HG03135 (cell line): Measurements from ENCODE around the gene ANO10.

Source experiments
- ATAC-seq: cut with Tn5 transposase; IDR thresholded peaks from one replicate; pipeline ENCODE4 v1.9.1; 2021; ENCODE audit warnings: mild to moderate bottlenecking, moderate library complexity; ENCODE audit not compliant: unreplicated experiment

Gene ANO10

DNA sequence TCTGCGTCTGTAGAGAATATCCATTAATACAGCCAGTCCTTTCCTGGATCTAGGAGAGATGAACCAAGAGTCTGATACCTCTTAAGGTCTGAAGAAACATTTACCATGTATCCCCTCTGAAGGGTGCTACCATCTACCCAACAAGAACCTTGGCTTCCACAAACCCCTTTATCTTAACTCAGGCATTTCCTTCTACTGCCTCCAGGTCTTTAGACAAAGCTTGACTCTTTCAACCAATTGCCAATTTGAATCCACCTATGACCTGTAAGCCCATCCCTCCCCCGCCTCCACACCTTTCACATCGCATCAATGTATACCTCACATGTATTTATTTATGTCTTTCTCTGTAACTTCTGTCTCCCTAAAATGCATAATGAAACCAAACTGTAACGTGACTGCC, 196.0 kb downstream of the ANO10 start:
- no peak for ATAC-seq

GRCh38 chr3:43423639-43424038, 198.2 kb downstream of the ANO10 start:
- no peak for ATAC-seq

- no peak for ATAC-seq
Observed at GRCh38 chr3:43423142-43423541, 198.7 kb downstream of the ANO10 start.

GRCh38 chr3:43418601-43419272, 203.1 kb downstream of the ANO10 start:
- ATAC-seq = no peak

DNA sequence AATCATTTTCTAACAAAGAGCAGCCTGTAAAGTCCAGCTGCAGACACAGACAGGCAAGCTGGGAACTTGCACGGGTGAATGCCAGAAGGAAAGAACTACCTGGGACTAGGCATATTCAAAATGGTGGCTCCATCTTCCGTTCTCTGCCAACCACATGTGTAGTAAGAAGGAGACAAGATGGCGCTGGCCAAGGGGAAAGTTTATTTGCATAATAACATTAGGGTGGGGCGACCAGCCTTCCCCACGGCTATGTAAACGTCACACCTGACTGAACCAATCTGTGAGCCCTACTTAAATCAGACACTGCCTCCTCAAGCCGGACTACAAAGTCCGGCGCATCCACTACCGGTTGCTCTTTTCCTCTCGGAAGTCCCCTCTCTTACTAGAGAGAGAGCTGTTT, 204.7 kb downstream of the ANO10 start:
- ATAC-seq = no peak

GRCh38 chr3:43415088-43415487, 206.7 kb downstream of the ANO10 start:
- ATAC-seq = no peak

- ATAC-seq = no peak
Observed at GRCh38 chr3:43413676-43414368, 208.0 kb downstream of the ANO10 start.

DNA sequence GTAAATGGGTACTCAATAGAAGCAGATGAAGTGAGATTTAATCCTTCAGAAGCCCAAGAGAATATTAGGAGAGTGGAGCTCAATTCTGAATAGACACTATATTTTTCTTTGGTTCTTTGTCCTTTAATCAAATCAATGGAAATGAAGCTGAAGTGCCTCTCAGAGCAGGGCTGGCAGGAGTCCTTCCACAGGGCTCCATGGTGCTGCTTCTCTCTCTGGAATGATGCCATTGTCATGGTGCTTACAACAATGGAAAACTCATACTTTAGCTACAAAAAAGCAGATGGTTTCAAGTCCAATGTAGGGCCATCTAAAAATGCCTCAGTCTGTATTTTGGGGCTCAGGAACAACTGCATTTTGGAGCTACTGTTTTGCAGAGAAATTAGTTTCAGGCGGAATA, 210.4 kb downstream of the ANO10 start:
- ATAC-seq = no peak

DNA sequence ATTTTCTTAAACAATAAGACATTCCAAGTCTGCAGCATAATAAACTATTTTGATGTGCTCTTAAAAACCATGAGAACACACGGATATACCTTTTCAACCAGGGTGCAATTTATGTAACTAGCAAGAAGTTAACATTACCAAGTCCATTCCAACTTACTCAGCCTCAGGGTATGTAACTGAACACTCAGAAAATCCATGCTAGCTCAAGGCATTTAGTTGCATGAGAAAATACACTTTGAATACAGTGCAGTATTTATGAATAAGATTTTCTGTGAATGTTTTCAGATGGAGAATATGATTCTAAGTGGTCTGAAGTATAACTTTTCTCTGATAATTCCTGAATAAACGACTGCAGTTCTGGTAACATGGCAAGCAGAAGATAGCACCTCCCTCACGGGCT, 211.2 kb downstream of the ANO10 start:
- no peak for ATAC-seq

- no peak for ATAC-seq
Observed at GRCh38 chr3:43409506-43409905, 212.3 kb downstream of the ANO10 start.

- ATAC-seq = no peak
Observed at GRCh38 chr3:43406643-43407023, 215.2 kb downstream of the ANO10 start.

- no peak for ATAC-seq
Observed at GRCh38 chr3:43405888-43406642, 215.7 kb downstream of the ANO10 start.

DNA sequence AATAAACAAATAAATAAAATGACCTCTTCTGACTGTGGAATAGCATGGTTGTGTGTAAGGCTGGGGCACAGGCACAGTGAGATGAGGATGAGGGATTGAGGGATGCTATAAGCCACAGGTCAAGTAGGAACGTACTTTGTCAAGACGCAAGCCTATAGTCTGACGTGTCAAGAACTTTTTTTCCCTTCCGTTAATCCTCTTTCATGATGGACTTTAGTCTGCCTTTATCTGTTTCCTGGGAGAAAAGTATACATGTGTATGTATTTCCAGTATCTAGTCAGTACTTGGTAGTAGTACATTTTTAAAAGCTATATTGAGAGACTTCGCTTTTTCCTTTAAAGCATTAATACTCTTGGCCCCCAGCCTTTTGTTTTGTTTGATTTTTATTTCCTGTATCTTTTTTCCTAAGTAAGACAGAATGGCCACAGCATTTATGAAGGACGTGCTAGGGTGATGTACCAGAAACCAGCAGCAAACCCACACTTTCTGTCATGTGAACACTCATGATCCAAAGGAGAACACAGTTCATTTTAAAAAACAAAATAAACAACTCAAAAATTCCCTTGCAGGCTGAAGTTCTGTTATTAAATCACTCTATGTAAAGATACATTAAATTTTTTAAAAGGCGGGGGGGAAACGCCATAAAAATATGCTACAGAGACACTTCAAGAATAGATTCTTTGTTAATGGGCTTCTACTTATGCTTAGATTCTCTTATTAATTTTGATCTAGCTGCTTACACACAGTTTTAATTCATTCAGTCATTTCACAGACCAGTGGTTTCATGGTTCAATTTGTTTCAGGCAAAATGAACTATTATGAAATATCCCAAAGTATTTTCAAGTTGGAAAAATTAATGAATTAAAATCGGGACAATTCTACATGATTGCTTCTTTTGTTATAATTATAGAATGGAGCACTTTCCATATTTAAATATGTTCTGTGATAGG, 220.8 kb downstream of the ANO10 start:
- no peak for ATAC-seq

DNA sequence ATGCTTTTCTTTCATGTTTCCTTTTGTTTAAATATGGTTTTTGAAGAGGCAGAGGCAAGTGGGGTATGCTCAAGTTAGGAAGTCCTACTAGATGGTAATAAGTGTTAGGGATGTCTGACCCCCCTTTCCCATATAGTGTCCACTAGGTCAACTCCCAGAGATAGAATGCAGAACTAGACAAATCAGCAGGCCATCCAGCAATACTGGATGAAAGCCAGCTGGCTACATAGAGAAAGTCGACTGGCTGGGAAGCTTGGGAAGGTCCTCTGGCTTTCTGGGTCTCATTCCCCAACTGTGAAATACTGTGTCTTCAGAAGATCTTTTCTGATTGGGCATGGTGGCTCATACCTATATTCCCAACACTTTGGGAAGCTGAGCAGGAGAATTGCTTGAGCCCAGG, 221.6 kb downstream of the ANO10 start:
- no peak for ATAC-seq

GRCh38 chr3:43399034-43399433, 222.8 kb downstream of the ANO10 start:
- ATAC-seq = no peak

- no peak for ATAC-seq
Observed at GRCh38 chr3:43394041-43394554, 227.7 kb downstream of the ANO10 start.

DNA sequence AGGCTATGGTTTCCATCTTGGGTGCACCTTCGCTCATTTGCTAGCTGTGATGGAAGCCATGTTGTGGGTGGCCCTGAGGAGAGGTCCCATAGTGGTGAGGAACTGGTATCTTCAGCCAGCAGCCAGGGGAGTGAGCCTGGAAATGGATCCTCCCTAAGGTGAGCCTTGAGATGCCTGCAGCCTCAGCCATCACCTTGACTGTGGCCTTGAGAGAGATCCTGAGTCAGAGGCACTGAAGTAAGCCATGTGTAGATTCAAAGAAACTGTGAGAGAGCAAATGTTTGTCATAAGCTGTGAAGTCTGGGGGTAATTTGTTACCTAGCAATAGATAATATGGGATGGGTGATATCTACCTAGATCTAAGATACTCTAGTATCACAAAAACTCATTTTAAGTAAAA, 230.2 kb downstream of the ANO10 start:
- ATAC-seq = no peak

DNA sequence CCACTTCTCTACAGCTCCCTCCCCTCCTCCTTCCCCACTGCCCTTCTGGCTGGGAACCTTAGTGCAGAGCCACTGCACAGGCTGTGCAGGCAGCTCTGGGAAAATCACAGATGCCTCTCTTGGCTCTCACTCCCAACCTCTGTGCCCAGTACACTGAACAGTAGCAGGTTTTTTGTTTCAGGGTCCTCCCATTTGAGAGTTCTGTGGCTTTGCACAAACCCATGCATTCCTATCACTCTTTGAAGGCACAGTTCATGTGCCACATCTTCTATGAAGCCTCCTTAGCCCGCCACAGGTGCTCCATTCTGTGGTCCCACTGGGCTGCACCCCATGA, 231.6 kb downstream of the ANO10 start:
- ATAC-seq = no peak

GRCh38 chr3:43389388-43390254, 232.2 kb downstream of the ANO10 start:
- ATAC-seq = peak; percentile 67

DNA sequence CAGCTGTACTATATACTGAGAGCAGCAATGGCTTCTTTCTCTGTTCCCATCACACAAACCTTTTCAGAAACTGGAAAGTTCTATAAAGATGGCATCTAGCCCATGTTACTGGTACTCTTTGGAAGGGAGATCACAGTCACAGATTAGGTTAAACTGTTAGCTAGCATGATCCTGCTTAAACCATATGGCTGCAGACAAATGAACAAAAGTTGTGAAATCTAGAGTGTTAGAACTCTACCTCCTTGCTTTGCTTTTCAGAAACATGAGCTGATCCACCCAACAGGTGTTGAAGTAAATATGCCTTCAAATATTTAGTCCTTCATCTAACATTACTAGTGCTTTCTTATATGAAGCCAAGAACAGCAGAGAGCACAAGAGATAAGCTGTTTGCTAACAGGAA, 232.9 kb downstream of the ANO10 start:
- no peak for ATAC-seq
